Osteocyte (in vitro differentiated cells): ENCODE data around the gene SRCAP. TPM values are rescaled to one million over a fixed set of nuclear protein-coding genes. Genes with fewer than 3 reads are reported as not detected.

Experiments used
- DNase-seq: peaks from one replicate; pipeline ENCODE4 v3.0.0; 2021; ENCODE audit warnings: mixed read lengths; ENCODE audit not compliant: unreplicated experiment; ENCODE audit errors: extremely low spot score
- H3K27ac Mint-ChIP-seq: one replicate; pipeline ENCODE4 v1.8.0; 2021; ENCODE audit warnings: mild to moderate bottlenecking, mixed read lengths; ENCODE audit not compliant: unreplicated experiment
- H3K27me3 Mint-ChIP-seq: one replicate; pipeline ENCODE4 v1.8.0; 2021; ENCODE audit warnings: mixed read lengths; ENCODE audit not compliant: unreplicated experiment
- H3K36me3 Mint-ChIP-seq: one replicate; pipeline ENCODE4 v1.8.0; 2021; ENCODE audit warnings: mixed read lengths; ENCODE audit not compliant: unreplicated experiment
- H3K4me1 Mint-ChIP-seq: one replicate; pipeline ENCODE4 v1.8.0; 2021; ENCODE audit warnings: mixed read lengths; ENCODE audit not compliant: unreplicated experiment
- H3K4me3 Mint-ChIP-seq: one replicate; pipeline ENCODE4 v1.8.0; 2021; ENCODE audit warnings: mild to moderate bottlenecking, moderate library complexity, mixed read lengths; ENCODE audit not compliant: unreplicated experiment
- H3K9me3 Mint-ChIP-seq: one replicate; pipeline ENCODE4 v1.8.0; 2021; ENCODE audit warnings: mixed read lengths; ENCODE audit not compliant: unreplicated experiment
- total RNA-seq: library from RNA; stranded (reverse); gene quantifications from 2 replicates; pipeline ENCODE4 v1.2.1, GENCODE V29; 2021
- TF ChIP-seq, protein P1 (sequence below): fragments of 200-600 bp; sonication (generic); IDR thresholded peaks from 2 replicates; pipeline ENCODE4 v1.5.0; 2021; ENCODE audit warnings: antibody characterized with exemption, mild to moderate bottlenecking, moderate library complexity

SRCAP gene
- total RNA-seq, 1 donor from 2014 or later: 69.2 TPM

DNA sequence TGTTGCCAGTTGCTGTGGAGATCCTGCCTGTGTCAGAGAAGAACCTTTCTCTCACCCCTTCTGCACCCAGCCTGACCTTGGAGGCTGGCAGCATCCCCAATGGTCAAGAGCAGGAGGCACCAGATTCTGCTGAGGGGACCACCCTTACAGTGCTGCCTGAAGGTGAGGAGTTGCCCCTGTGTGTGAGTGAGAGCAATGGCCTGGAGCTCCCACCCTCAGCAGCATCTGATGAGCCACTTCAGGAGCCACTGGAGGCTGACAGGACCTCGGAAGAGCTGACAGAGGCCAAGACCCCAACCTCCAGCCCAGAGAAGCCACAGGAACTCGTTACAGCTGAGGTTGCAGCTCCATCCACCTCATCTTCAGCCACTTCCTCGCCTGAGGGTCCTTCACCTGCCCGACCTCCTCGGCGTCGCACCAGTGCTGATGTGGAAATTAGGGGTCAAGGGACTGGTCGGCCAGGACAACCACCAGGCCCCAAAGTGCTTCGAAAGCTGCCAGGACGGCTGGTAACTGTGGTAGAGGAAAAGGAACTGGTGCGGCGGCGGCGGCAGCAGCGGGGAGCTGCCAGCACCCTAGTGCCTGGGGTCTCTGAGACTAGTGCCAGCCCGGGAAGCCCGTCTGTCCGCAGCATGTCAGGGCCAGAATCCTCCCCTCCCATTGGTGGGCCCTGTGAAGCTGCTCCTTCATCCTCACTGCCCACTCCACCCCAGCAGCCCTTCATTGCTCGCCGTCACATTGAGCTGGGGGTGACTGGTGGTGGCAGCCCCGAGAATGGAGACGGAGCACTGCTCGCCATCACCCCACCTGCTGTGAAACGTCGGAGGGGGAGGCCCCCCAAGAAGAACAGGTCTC lies 39.0 kb downstream of the SRCAP start:
- H3K27ac Mint-ChIP-seq: no peak overlapping the region
- H3K36me3 Mint-ChIP-seq: peaks cover 58% of the 10 kb centered on the region
- H3K4me3 Mint-ChIP-seq: no peak overlapping the region
- peaks cover 20% of the 10 kb centered on the region for H3K4me1 Mint-ChIP-seq
- TF ChIP-seq, protein P1, sequence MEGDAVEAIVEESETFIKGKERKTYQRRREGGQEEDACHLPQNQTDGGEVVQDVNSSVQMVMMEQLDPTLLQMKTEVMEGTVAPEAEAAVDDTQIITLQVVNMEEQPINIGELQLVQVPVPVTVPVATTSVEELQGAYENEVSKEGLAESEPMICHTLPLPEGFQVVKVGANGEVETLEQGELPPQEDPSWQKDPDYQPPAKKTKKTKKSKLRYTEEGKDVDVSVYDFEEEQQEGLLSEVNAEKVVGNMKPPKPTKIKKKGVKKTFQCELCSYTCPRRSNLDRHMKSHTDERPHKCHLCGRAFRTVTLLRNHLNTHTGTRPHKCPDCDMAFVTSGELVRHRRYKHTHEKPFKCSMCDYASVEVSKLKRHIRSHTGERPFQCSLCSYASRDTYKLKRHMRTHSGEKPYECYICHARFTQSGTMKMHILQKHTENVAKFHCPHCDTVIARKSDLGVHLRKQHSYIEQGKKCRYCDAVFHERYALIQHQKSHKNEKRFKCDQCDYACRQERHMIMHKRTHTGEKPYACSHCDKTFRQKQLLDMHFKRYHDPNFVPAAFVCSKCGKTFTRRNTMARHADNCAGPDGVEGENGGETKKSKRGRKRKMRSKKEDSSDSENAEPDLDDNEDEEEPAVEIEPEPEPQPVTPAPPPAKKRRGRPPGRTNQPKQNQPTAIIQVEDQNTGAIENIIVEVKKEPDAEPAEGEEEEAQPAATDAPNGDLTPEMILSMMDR: no peak
- no peaks in the 10 kb centered on the region for H3K9me3 Mint-ChIP-seq
- no peaks in the 10 kb centered on the region for H3K27me3 Mint-ChIP-seq
- DNase-seq: no peak

GRCh38 chr16:30738984-30739951 lies 40.3 kb downstream of the SRCAP start:
- Mint-ChIP-seq H3K4me3 (no peak overlapping the region), H3K9me3 (no peaks in the 10 kb centered on the region), H3K27ac (no peak overlapping the region), H3K4me1 (peaks cover 20% of the 10 kb centered on the region), H3K36me3 (peaks cover 53% of the 10 kb centered on the region), H3K27me3 (no peaks in the 10 kb centered on the region)
- TF ChIP-seq, protein P1: no peak
- DNase-seq: no peak

DNA sequence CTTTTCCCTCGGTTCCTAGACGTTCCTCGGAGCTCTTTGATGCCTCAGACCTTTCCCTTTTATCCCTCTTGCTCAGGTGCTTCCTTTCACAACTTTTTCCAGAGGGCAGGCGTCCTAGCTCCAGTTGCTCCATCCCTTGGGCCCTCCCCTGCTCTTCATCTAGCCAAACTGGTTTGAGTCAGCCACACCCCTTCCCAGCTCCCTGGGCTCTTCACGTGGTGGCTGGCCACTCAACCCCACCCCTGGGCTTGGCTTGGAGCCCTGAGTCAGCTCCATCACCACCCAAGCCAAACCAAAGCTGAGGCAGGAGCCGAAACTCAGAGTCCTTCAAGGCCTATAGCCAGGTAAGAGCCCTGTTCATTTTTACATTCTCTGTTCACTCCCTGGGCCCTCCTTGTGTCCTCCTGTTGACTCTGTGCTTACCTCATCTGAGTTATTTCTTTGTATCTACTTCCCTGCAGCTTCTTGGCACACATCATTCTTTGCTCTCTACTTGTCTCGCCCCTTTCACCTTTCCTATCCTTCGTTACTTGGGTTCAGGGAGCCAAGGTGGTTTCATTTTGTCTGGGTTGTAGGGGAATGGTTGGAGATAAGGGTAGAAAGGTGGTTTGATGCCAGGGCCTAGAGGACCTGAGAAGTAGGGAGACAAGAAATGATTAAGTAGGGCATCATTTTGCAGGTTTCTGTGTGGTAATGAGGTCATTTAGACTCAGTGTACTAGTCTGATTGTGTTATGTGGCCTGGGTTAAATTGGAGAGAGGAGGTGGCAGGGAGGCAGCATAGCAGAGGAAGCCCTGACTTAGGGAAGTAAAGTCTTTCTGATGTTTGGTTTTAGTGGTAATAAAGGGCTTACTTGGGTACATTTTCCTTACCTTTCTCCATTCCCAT lies 41.6 kb downstream of the SRCAP start:
- no peak for DNase-seq
- Mint-ChIP-seq H3K9me3 (no peaks in the 10 kb centered on the region), H3K27me3 (no peaks in the 10 kb centered on the region), H3K36me3 (peaks cover 46% of the 10 kb centered on the region), H3K4me1 (peaks cover 20% of the 10 kb centered on the region), H3K4me3 (no peak overlapping the region), H3K27ac (peak overlapping the region; percentile 82)
- TF ChIP-seq, protein P1: no peak

- Mint-ChIP-seq H3K27me3 (no peaks in the 10 kb centered on the region), H3K9me3 (no peaks in the 10 kb centered on the region), H3K36me3 (peaks cover 39% of the 10 kb centered on the region), H3K27ac (peak overlapping the region; percentile 82), H3K4me3 (no peak overlapping the region), H3K4me1 (peaks cover 20% of the 10 kb centered on the region)
- no peak for DNase-seq
- TF ChIP-seq, protein P1: no peak
These were observed 42.5 kb downstream of the SRCAP start for GRCh38 chr16:30741461-30741914.
